GM19467 (cell line): ENCODE results near the gene SDK2.

Experiments used
- ATAC-seq: cut with Tn5 transposase; IDR thresholded peaks from one replicate; pipeline ENCODE4 v1.9.1; 2021; ENCODE audit warnings: mild to moderate bottlenecking, moderate library complexity; ENCODE audit not compliant: unreplicated experiment

Gene SDK2, protein sequence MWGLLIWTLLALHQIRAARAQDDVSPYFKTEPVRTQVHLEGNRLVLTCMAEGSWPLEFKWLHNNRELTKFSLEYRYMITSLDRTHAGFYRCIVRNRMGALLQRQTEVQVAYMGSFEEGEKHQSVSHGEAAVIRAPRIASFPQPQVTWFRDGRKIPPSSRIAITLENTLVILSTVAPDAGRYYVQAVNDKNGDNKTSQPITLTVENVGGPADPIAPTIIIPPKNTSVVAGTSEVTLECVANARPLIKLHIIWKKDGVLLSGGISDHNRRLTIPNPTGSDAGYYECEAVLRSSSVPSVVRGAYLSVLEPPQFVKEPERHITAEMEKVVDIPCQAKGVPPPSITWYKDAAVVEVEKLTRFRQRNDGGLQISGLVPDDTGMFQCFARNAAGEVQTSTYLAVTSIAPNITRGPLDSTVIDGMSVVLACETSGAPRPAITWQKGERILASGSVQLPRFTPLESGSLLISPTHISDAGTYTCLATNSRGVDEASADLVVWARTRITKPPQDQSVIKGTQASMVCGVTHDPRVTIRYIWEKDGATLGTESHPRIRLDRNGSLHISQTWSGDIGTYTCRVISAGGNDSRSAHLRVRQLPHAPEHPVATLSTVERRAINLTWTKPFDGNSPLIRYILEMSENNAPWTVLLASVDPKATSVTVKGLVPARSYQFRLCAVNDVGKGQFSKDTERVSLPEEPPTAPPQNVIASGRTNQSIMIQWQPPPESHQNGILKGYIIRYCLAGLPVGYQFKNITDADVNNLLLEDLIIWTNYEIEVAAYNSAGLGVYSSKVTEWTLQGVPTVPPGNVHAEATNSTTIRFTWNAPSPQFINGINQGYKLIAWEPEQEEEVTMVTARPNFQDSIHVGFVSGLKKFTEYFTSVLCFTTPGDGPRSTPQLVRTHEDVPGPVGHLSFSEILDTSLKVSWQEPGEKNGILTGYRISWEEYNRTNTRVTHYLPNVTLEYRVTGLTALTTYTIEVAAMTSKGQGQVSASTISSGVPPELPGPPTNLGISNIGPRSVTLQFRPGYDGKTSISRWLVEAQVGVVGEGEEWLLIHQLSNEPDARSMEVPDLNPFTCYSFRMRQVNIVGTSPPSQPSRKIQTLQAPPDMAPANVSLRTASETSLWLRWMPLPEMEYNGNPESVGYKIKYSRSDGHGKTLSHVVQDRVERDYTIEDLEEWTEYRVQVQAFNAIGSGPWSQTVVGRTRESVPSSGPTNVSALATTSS (N-terminal part only)

DNA sequence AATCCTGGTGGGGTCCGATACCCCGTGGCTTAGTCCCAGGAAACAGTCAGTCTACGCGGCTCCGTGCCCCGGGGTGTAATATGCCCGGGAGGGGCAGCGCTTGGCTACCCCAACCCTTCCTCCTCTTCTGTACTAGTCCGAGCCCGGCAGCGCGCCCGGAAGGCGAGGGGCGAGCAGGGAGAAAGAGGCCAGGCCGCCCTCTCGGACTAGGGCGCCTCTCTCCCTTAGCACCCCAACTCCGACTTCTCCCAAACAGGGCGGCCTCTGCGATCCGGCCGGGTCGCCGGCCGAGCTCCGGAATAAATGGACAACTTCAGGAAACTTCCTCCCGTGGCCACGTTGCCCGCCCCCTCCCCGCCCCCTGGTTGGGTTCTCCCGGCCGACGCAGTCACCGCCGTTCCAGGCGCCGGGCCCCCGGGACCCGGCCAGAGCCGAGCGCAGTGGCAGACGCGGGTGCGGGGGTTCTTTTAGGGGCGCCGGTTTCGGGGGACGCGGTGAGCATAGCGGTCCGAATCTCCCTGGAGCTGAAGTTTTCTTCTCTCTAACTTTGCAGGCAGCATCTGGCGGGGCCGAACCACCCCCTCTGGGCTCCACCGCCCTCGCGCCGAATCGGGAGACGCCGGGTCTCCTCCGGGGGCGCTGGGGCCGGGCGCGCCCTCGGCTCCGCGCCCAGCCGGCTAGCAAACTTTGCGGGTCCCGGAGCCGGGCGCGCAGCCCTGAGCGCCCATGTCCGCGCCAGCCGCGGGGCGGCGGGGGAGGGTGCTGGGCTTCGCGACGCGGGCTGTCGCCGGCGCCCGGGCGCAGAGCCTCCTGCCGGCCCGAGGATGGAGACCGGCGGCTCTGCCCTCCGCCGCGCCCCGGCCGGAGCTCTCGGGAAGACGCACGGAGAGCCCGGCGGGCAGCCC, at the start of gene SDK2:
Gene SDK2, minus strand, starts transcription at position 301 of the 905 bp plus-strand sequence. CDS start 357 bp downstream, outside the sequence.
- ATAC-seq = no peak

DNA sequence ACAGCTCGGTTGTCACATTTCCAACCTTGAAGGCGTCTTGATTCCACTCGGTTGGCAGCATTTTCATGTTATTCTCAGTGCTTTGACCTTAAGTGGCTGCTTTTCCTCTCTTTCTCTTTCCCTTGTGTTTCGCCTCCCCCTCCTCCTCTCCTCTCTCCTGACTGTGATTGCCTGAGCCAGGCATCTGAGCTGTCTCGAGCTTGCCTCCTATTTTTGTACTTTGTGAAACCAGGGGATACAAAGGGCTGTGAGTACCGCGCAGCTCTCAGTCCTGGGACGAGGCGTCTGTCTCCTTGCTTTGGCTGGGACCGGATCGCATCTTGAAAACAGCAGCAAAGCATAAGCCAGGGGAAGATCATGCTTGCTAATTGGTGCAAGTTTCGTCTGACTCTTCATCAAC, 48.8 kb upstream of the SDK2 start:
- no peak for ATAC-seq

DNA sequence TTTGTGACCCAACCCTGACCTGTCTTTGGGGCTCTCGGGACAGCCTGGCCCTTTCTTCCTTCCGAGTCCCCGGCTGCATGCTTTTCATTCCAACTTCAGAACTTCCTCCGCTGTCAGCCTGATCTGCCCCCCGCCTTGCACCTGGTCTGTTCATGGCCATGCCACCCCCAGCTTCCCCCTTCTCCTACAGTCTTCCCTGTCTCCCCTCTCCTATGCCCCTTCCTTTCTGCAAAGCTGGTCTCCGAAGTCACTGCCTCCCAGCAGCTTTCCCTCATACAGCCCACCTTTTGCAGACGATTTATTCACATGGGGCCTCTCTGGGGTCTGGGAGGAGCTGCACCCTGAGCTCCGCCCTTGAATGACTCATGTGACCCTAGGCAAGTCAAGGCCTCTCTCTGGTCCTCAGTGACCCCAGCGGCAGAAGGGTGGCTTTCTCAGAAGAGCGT, 47.1 kb upstream of the SDK2 start:
- ATAC-seq = no peak

DNA sequence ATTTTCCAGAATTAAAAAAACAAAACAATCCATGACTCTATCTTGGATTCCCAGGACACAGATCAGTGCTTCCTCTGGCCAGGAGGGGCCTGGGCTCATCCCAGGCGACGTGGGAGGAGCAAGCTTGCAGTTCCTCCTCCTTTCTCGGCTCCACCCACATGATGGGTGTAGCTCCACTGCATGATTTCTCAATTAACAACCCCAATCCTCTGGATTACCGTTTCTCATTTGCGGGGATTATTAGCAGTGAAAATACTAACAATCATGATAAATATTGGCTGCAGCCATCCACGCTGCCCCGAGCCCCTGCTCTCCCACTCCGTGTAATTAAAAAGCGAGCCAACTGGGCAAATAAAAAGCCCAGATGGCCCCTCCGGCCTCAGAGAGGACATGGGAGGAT, 46.4 kb upstream of the SDK2 start:
- ATAC-seq = no peak

DNA sequence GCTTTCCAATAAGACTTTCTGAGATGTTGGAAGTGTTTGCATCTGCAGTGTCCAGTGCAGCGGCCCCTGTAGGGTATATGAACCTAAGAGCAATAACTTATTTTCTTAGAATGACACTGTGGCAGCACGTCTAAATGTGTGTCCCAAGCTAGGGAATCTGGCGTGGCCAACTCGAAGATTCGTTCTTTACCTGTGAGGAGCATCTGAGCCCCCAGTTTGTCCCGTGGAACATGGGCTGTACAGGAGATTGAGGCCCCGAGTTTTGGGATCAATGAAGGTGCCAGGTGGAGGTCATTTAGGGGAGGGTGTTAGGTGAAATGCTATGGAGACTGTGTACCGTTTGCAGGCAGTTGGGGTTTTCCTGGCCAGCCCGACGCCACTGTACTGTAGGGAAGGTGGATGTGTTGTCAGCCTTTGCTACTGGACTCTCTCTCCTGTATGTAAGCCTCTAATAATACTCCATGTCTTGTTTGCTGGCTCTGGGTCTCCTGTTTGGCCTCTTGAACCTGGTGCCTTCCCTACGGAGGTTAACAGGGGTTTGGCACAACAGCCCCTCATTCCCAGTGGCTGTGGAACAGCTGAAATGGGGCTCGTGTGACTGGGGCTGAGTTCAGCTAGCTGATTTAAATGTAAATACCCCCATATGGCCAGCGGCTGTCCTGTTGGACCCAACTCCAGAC, 45.5 kb upstream of the SDK2 start:
- ATAC-seq = no peak

DNA sequence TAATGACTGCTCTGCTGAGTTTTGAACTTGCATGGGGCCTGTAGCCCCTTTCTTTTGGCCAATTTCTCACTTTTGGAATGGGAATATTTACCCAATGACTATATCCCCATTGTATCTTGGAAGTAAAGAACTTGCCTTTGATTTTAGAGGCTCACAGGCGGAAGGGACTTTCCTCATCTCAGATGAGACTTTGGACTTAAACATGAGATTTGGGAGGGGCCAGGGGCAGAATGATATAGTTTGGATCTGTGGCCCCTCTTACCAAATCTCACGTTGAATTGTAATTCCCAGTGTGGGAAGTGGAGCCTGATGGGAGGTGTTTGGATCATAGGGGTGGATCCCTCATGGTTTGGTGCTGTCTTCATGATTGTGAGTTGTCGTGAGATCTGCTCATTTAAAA, 42.7 kb upstream of the SDK2 start:
- no peak for ATAC-seq

DNA sequence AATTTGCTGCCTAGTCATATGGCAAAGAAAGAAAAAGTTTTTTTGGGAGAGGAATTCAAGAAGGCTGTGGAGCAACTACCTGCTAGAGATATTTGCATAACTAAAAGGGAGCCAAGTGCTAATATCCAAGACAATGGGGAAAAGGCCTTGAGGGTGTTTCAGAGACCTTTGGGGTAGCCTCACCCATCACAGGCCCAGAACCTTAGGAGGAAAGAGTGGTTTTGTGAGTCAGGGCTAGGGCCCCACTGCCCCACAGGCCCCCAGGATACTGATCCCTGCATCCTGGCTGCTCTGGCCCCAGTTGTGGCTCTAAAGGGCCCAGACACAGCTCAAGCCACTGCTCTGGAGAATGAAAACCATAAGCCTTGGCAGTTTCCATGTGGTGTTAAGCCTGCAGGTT, 41.9 kb upstream of the SDK2 start:
- ATAC-seq = no peak

DNA sequence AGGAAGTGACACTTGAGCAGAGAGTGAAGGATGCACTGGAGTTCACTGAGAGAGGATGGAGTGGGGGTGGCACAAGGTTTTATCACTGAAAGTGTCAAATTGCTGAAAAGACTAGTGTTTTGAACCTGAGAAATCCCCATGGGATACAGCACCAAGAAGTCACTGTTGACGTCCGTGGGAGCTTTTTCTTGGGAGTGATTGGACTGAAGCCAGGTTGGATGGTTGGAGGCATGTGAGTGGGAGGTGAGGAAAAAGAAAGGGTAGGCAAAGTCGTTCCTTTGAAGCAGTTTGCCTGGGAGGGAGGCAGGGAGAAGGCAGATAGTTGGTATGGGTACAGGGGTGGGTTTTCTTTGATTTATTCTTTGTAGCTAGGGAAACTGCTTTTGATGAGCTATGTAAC, 39.9 kb upstream of the SDK2 start:
- no peak for ATAC-seq

DNA sequence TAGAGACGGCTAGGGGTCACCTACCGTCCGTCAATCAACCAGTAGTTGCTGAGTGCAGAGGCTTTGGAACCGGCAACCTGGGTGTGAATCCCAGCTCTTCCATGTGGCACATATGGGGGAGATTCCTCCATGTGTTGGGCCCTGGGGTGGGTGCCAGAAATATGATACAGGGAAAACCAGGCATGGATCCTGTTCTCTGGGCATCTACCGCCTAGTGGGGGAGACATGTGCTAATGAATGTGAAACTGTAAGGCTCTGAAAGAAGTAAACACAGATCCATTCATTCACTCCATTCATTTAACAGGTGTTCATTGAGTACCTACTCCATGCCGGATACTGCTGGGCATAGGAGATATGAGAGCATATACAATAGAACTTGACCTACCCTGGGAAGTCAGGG, 39.5 kb upstream of the SDK2 start:
- ATAC-seq = no peak

DNA sequence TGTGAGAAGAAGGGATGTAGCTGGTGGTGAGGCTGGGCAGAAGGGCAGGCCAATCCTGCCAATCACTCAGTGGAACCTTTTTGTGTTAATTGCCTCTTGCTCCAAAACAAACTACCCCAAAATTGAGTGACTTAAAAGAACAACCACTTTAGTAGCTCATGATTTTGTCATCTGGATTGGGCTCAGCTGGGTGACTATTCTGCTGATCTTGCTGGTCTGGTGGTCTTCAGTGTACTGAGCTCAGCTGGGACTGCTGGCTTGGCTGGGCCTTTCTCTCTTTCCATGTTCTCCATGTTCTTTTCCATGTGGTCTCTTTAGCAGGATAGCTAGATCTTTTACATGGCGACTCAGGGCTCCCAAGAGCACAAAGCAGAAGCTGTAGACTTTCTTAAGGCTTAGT, 37.7 kb upstream of the SDK2 start:
- ATAC-seq = no peak

DNA sequence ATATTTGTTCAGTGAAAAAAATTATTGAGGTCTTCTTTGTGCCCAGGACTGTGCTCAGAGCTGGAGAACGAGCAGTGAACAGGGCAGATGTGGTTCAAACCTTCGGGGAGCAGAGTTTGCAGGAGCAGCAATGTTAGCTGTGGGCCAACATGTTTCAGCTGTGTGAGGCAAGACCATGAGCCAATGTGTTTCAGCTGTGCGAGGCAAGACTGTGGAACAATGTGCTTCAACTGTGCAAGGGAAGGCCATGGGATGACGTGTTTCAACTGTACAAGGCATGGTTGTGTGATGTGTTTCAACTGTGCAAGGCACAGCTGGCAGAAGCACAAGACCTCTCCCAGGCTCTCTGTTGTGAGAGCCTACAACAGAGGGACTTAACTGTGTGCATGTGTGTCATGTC, 35.2 kb upstream of the SDK2 start:
- no peak for ATAC-seq

DNA sequence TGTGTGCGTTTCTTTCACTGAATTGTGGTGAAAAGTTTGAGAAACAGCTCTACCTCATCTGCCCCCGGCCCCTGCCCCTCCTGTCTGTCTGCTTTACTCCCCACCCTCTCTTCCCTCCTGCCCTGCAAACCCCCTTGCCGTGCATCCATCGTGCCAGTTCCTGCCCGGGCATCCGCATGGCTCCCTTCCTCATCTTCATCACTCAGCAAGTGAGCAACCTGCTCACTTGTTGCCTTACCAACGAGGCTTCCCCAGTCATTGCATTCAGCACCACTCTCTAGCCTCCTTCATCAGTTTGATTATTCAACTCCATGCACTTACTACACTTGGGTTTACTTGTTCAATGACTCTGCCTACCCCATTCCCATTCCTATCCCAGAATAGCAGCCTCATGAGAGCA, 34.8 kb upstream of the SDK2 start:
- ATAC-seq = no peak

DNA sequence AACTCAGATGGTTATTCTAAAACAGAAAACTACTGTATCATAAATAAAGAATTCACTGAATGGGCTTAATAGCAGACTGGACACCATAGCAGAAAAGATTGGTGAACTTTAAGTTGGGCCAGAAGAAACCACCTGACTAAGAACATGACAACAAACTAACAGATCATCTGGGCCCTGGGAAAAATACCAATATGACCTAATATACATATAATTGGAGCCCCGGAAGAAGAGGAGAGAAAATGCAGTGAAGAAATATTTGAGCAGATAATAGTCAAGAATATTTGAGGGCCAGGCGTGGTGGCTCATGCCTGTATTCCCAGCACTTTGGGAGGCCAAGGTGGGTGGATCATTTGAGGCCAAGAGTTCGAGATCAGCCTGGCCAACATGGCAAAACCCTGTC, 25.5 kb upstream of the SDK2 start:
- no peak for ATAC-seq

DNA sequence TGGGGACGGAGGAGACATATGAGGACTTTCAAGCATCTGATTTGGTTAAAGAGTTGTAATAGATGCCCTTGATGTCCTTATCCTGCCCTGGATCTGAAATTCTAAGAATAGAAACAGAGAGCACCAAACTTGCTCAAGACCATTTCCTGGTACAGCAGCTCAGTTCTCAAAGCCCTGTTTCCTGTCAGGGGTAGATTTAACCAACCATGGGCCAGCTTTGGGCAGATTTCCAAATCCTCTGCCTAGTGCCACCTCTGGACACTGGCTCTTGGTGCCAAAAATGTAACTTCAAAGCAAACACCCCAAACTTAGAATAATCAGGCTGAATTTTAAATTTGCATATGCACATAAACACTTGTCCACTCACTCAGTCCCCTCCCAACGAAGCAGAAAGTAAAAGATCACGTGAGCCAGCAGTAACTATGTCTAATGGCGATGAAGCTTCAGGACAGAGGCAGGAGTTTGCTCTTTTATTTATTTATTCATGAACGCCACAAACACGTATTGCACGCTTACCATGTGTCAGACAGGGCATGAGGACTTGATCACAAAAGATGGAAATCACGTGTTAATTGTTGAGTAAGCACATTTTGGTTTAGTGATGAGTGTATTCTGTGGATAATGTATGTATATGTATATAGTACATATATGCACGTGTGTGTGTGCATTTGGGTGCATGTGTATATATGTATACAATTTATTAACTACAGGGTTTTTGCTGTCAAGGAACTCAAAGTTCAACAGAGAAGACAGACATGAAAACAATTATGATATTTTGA, 23.1 kb upstream of the SDK2 start:
- no peak for ATAC-seq

DNA sequence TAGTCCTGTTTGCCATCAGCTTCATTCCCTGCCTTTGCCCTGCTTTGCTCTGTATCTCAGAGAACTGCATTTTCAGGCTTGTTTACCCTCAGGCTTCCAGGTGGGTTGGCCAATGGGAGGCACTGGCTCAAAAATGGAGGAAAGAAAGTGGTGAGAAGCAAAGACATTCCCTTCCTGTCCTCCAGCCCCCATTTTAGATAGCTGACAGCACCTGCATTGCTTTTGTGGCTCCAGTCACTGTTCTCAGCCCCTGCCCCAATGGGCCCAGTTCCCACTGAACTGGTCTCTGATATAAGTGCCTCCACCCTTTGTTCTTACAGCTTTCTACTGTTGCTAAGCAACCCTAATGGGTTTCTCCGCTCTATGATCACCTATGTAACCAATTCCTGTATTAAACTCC, 19.4 kb upstream of the SDK2 start:
- ATAC-seq = no peak

DNA sequence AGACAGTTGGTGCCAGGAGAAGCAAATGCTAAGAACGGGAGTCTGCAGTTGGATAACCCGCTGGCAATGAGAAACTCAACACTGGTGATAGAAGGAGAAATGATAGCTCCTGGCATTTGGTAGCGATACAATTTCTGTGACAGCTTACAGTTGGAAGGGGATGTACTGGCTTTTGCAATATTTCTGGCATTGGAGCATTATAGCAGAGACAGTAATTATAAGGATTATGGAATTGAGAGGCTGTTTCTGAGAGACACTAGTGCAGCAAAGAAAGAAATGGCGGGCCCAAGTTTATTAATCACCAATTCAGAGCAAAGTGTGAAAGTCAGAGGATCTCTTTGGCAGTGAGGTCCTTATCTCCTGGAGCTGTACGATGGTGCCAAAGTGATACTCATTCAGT, 16.1 kb upstream of the SDK2 start:
- no peak for ATAC-seq

DNA sequence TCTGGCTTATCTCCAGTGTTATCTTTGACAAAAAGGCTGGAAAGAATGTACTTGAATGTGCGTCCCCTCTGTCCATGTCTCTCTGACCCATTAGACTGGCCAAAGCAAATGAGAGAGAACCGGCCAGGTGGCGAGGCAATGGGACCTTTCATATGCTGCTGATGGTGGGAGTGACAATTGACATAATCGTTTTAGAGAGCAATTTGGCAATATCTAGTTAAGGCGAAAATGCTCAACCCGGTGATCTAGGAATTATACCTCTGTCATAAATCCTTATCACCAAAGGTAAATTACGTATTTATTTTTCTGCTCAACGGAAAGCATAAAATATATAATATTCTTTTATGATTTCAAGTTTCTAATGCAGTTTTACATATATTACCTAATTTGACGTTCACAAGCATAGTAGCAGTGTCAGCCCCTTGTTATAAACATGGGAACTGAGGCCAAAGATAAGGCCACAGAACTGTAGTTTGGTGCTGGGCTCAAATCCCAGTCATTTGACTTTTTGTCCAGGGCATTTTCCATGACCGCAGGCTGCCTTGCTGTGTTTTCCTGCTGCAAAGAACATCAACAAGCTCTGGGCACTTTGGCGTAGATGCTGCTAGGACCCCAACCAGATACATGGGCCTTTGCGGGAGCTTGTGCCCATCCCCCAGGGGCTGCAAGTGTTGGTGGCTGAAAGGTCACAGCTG, 14.7 kb upstream of the SDK2 start:
- ATAC-seq = no peak

DNA sequence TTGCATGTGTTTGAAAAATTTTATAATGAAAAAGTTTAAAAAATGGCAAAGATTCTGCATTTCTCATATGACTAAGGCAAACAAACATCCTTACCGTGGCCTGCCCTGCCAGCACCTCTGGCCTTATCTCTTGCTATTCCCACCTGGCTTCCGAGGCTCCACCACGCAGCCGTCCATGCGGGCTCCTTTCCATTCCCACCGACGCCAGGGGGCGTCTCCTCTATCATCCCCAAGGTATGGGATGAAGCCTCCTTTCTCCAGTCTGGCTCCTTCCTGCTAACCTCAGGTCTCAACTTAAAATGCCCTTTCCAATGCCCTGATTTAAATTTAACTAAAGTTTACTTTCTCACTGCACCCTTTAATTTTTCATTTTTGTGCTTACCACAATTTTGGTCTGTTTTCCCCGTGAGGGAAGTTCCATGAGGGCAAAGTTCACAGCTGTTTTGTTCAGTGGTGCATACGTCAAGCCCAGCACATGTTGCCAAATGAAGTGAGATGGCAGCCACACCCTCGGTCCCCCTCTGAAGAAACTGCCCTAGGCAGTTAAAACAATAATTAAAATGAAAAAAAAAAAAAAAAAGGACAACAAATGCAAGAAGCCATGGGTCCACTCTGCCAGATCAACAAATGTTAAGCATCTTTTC, 13.3 kb upstream of the SDK2 start:
- no peak for ATAC-seq
